ENCODE data around the gene EVI5. TPM values are rescaled to one million over a fixed set of nuclear protein-coding genes. Genes with fewer than 3 reads are reported as not detected.
"Not testable (repeated sequence)": the region's sequence is repeated elsewhere in the genome, so short reads cannot be mapped to it uniquely, and the experiment has no call there.

EVI5 gene
- polyA plus RNA-seq, 3 donors: 20.2 to 22.0 (median 20.8) TPM

DNA sequence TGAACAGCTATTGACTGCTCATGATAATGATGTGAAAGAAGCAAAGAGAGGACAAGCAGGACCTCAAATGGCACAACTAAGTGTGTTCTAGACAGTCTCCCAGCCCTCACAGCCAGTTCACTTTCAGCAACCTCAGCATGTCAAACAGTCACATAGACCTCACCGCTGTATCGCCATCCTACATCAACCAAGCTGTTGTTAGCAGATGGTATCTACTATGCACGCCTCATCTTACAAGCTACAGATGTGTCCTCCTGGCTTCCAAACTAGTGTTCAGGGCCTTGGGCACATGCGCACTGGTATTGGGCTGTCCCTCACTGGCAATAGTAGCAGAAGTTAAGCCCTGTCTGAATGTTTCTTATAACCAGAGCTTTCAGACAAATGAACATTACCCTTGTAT is 28.4 kb downstream of the EVI5 start:
- DNase-seq (ENCODE audit: extremely low read depth in 1 of 11, low read depth in 9 of 11, low spot score in 4 of 11): no peak

DNA sequence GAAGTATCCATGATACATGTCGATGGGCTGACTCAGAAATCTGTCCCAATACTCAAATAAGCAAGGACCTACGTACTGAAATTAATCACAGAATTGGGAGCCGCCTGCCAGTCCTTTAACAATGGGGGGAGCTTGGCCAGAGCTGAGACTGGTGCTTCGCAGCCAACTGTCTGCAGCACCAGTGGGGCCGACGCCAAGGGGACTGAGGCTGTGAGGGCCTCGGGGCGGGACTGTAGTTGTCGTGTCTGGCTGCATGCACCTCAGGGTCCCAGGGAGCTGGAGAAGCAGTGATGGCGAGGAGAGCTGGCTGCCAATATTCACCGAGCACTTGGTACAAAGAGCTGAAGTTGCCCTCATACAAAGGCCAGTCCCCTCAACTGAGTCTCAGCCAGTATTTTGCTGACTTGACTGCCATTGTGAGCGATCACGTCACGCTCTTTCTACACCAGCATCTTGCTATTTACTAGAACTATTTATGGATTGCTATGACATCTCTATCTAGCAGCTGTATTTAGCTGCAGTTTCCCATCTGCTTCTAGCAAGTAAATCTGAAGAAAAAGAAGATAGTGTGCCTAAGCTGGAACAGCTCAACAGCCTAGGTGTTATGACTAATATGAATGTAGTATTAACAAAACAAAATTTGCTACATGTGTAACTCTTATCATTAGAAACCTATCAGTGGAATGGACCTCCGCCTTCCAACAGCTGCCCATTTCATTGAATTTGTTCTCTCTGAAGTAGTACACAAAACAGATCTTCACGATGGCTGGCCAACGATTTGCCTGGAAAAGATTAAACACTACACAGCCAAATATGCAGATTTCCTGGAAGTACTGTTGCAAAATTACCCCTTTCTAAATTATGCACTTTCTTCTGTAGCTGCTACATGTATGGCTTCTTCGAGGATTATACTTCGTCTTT is 29.1 kb downstream of the EVI5 start:
- DNase-seq (ENCODE audit: extremely low read depth in 1 of 11, low read depth in 9 of 11, low spot score in 4 of 11): no peak

DNA sequence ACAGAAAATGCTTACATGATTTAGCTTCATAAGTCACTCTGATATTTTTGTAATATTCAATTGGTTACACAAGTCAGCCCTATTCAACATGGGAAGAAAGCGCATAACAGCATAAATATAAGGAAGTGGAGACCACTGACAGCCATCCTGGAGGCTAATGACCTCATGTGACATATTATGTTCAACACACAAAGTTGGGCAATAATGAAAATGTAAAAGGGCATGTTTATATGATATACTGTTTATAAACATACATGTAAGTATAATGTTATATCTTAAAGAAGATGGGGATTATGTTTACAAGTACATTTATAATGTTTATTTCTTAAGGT is 30.2 kb downstream of the EVI5 start:
- DNase-seq (ENCODE audit: extremely low read depth in 1 of 11, low read depth in 9 of 11, low spot score in 4 of 11): no peak

- DNase-seq (ENCODE audit: extremely low read depth in 1 of 11, low read depth in 9 of 11, low spot score in 4 of 11): no peak
Measured at GRCh38 chr1:92754000-92754718, 30.7 kb downstream of the EVI5 start.

- DNase-seq (ENCODE audit: extremely low read depth in 1 of 11, low read depth in 9 of 11, low spot score in 4 of 11): no peak
Measured at GRCh38 chr1:92752719-92753118, 32.2 kb downstream of the EVI5 start.

GRCh38 chr1:92749024-92749634 is 35.8 kb downstream of the EVI5 start:
- DNase-seq (ENCODE audit: extremely low read depth in 1 of 11, low read depth in 9 of 11, low spot score in 4 of 11): no peak

DNA sequence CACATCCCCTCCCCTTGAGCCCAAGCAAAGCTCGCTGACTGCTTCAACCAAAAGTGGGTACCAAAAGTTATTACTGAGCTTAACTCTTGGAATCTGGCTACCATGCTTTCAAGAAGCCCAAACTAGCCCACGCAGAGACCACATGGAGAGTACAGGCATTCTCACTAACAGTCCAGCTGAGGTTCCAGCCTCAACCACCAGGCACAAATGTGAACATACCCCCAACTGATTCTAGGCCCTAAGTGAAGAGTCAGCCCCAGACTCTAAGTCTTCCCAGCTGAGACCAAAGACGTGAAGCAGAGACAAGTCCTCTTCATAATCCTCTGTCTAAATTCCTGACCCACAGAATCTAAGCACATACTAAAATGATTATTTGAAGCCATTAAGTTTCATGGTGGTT is 36.8 kb downstream of the EVI5 start:
- DNase-seq (ENCODE audit: extremely low read depth in 1 of 11, low read depth in 9 of 11, low spot score in 4 of 11): no peak

- no peak for DNase-seq (ENCODE audit: extremely low read depth in 1 of 11, low read depth in 9 of 11, low spot score in 4 of 11)
Measured at GRCh38 chr1:92747735-92748134, 37.2 kb downstream of the EVI5 start.

GRCh38 chr1:92746255-92746654 is 38.7 kb downstream of the EVI5 start:
- DNase-seq (ENCODE audit: extremely low read depth in 1 of 11, low read depth in 9 of 11, low spot score in 4 of 11): not testable (repeated sequence)

DNA sequence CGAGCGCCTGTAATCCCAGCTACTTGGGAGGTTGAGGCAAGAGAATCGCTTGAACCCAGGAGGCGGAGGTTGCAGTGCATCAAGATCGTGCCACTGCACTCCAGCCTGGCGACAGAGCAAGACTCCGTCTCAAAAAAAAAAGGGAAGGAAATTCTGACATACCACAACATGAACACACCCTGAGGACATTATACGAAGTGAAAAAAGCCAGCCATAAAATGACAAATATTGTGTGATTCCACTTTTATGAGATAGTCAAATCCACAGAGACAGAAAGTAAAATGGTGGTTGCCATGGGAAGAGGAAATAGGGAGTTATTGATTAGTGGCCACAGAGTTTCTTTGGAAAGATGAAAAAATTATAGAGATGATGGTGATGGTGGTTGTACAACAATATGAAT is 41.7 kb downstream of the EVI5 start:
- no peak for DNase-seq (ENCODE audit: extremely low read depth in 1 of 11, low read depth in 9 of 11, low spot score in 4 of 11)

DNA sequence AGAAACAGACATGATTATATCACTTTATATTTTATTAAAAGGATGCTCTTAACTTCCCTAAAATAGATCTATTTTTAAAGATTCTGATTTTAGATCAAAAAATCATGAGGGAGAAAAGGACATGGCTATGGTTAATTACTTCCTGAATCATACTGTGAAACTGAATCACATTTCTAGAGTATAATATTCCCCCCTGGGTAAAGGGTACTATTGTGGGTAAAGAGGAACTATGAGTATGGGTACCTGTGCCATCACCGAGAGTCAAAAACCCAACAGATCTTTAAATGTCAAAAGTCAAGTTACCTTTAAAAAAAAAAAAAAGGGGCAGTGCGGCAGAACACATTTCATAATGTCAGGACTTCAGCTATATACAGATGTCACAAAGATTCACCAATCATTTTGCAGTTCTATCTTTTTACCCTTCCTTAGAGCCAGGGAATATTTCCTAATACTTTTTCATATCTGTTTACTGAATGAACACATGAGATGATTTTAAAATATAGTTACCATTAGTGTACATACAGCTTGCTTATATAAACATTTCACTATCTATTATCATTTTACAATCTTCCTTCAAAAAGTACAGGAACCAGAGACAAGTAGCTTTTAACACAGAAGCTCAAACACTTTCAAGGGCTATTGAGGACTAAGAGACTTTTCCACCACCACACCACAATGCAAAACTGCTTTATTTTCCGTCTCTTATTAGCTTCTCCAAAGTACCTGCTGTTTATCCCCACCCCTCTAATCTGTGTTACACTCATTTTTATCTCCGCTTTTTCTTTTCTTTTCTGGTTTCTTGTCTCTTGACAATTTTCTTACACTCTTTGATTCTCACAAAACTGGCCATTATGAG is 45.0 kb downstream of the EVI5 start:
- no peak for DNase-seq (ENCODE audit: extremely low read depth in 1 of 11, low read depth in 9 of 11, low spot score in 4 of 11)

- DNase-seq (ENCODE audit: extremely low read depth in 1 of 11, low read depth in 9 of 11, low spot score in 4 of 11): peak in 2 of 11 donors; percentile 2 to 8
Measured at GRCh38 chr1:92736395-92736794, 48.5 kb downstream of the EVI5 start.

- DNase-seq (ENCODE audit: extremely low read depth in 1 of 11, low read depth in 9 of 11, low spot score in 4 of 11): no peak
Measured at GRCh38 chr1:92730476-92730875, 54.4 kb downstream of the EVI5 start.

GRCh38 chr1:92728697-92729096 is 56.2 kb downstream of the EVI5 start:
- DNase-seq (ENCODE audit: extremely low read depth in 1 of 11, low read depth in 9 of 11, low spot score in 4 of 11): no peak

DNA sequence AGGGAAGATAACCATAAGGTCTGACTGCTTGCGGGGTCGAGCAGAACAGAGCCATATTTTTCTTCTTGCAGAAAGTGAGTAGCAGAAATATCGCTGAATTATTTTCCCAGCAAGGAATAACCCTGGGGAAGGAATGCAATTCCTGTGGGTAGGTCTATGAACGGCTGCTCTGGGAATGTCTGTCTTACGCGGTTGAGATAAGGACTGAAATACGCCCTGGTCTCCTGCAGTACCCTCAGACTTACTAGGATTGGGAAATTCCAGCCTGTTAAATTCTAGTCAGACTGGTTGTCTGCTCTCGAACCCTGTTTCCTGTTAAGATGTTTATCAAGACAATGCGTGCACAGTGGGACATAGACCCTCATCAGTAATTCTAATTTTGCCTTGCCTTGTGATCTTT is 61.2 kb downstream of the EVI5 start:
- DNase-seq (ENCODE audit: extremely low read depth in 1 of 11, low read depth in 9 of 11, low spot score in 4 of 11): not testable (repeated sequence)

- no peak for DNase-seq (ENCODE audit: extremely low read depth in 1 of 11, low read depth in 9 of 11, low spot score in 4 of 11)
Measured at GRCh38 chr1:92721886-92722285, 63.0 kb downstream of the EVI5 start.

DNA sequence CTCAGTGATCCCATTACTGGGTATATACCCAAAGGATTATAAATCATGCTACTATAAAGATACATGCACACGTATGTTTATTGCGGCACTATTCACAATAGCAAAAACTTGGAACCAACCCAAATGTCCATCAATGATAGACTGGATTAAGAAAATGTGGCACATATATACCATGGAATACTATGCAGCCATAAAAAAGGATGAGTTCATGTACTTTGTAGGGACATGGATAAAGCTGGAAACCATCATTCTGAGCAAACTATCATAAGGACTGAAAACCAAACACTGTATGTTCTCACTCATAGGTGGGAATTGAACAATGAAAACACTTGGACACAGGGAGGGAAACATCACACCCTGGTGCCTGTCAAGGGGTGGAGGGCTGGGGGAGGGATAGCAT is 63.8 kb downstream of the EVI5 start:
- not testable (repeated sequence) for DNase-seq (ENCODE audit: extremely low read depth in 1 of 11, low read depth in 9 of 11, low spot score in 4 of 11)

GRCh38 chr1:92715476-92715951 is 69.4 kb downstream of the EVI5 start:
- not testable (repeated sequence) for DNase-seq (ENCODE audit: extremely low read depth in 1 of 11, low read depth in 9 of 11, low spot score in 4 of 11)

GRCh38 chr1:92713939-92714338 is 71.0 kb downstream of the EVI5 start:
- no peak for DNase-seq (ENCODE audit: extremely low read depth in 1 of 11, low read depth in 9 of 11, low spot score in 4 of 11)
